Measurements from ENCODE around the gene TREML1. TPM values are rescaled to one million over a fixed set of nuclear protein-coding genes. Genes with fewer than 3 reads are reported as not detected.

Gene TREML1
- total and polyA plus RNA-seq, 9 of the 15 experiments (the other 6 are each of a cell fraction or from before 2014, with no cell fraction given), result not detected

DNA sequence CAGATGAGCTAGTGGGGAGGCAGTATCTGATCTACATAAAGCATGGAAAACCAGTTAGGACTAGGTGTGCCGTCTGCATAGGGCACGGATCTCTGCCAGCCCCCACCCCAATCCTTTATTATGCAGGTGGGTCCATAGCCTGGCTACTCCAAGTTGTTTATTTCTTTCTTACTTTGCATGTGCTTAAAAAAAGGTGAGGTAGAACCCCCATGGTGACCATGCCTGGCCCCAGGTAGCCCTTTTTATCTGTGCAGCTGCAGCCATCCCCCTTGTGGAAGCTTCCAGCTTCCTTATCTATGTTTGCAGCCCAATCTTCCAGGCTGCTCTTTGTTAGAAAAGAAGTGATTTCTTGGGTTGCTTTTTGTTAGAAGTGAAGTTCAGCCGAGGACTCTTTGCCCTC, 17.8 kb upstream of the TREML1 start (continued):
- TF ChIP-seq ZNF165 (CRISPR knock-in tag; IDR thresholded peaks at IDR 0.05; ENCODE audit: borderline replicate concordance) (no peak), REST (IDR thresholded peaks at IDR 0.05; ENCODE audit: borderline replicate concordance) (no peak), REST (CRISPR knock-in tag; IDR thresholded peaks at IDR 0.05; ENCODE audit: low read depth) (no peak), ATF1 (CRISPR knock-in tag; IDR thresholded peaks at IDR 0.05) (no peak), ATF1 (tag; IDR thresholded peaks at IDR 0.05) (no peak), GABPB2 (CRISPR knock-in tag; conservative IDR thresholded peaks at IDR 0.05) (no peak), DPF2 (IDR thresholded peaks at IDR 0.05) (peak; percentile 33; the same call in 1 of the 2 replicates), TAF9B (IDR thresholded peaks at IDR 0.05; ENCODE audit: partially characterized antibody) (no peak), KAT2B (IDR thresholded peaks at IDR 0.05; ENCODE audit: low read depth, low read length) (no peak), MYNN (IDR thresholded peaks at IDR 0.05) (no peak), MYNN (CRISPR knock-in tag; IDR thresholded peaks at IDR 0.05) (no peak), RBM34 (IDR thresholded peaks at IDR 0.05; ENCODE audit: borderline replicate concordance, insufficient read depth, low read length) (no peak), NCOA4 (IDR thresholded peaks at IDR 0.05; ENCODE audit: partially characterized antibody) (no peak), NFIC (IDR thresholded peaks at IDR 0.05) (0 out of 2 replicates have a peak, but pooled peaks have one; percentile 22), CTBP1 (IDR thresholded peaks at IDR 0.05; ENCODE audit: borderline replicate concordance) (0 out of 2 replicates have a peak, but pooled peaks have one; percentile 51), SMAD3 (CRISPR knock-in tag; conservative IDR thresholded peaks at IDR 0.05) (no peak)
- TF ChIP-seq, protein P1, sequence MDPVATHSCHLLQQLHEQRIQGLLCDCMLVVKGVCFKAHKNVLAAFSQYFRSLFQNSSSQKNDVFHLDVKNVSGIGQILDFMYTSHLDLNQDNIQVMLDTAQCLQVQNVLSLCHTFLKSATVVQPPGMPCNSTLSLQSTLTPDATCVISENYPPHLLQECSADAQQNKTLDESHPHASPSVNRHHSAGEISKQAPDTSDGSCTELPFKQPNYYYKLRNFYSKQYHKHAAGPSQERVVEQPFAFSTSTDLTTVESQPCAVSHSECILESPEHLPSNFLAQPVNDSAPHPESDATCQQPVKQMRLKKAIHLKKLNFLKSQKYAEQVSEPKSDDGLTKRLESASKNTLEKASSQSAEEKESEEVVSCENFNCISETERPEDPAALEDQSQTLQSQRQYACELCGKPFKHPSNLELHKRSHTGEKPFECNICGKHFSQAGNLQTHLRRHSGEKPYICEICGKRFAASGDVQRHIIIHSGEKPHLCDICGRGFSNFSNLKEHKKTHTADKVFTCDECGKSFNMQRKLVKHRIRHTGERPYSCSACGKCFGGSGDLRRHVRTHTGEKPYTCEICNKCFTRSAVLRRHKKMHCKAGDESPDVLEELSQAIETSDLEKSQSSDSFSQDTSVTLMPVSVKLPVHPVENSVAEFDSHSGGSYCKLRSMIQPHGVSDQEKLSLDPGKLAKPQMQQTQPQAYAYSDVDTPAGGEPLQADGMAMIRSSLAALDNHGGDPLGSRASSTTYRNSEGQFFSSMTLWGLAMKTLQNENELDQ (CRISPR knock-in tag; IDR thresholded peaks at IDR 0.05; ENCODE audit: borderline replicate concordance), result no peak
- TF ChIP-seq, protein P2, sequence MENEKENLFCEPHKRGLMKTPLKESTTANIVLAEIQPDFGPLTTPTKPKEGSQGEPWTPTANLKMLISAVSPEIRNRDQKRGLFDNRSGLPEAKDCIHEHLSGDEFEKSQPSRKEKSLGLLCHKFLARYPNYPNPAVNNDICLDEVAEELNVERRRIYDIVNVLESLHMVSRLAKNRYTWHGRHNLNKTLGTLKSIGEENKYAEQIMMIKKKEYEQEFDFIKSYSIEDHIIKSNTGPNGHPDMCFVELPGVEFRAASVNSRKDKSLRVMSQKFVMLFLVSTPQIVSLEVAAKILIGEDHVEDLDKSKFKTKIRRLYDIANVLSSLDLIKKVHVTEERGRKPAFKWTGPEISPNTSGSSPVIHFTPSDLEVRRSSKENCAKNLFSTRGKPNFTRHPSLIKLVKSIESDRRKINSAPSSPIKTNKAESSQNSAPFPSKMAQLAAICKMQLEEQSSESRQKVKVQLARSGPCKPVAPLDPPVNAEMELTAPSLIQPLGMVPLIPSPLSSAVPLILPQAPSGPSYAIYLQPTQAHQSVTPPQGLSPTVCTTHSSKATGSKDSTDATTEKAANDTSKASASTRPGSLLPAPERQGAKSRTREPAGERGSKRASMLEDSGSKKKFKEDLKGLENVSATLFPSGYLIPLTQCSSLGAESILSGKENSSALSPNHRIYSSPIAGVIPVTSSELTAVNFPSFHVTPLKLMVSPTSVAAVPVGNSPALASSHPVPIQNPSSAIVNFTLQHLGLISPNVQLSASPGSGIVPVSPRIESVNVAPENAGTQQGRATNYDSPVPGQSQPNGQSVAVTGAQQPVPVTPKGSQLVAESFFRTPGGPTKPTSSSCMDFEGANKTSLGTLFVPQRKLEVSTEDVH (IDR thresholded peaks at IDR 0.05; ENCODE audit: low read depth, partially characterized antibody), result no peak

All from K562 (cell line).